H1 (cell line): ENCODE data around the gene PRRC2A. TPM values are rescaled to one million over a fixed set of nuclear protein-coding genes. Genes with fewer than 3 reads are reported as not detected.

ENCODE experiments used
- EP300 ChIP-seq, 2 experiments: IDR thresholded peaks; 1 replicate in 1 of 2; 2 replicates in 1 of 2; pipeline ENCODE4 v1.6.1; 2011 to 2012; ENCODE audit warnings: low read depth in 2 of 2, low read length in 2 of 2, mild to moderate bottlenecking in 2 of 2, borderline replicate concordance in 1 of 2, inconsistent platforms in 1 of 2, moderate library complexity in 1 of 2
- polyA plus RNA-seq, 7 experiments: library from polyadenylated mRNA; depleted of rRNA in 3 of 7; stranded (reverse) in 5 of 7; unstranded in 2 of 7; fragments of >200 nt in 5 of 7; fragments of 200-250 nt in 2 of 7; gene quantifications; 1 replicate in 5 of 7; 2 replicates in 1 of 7; 4 replicates in 1 of 7; pipeline versions ENCODE4 v1.2.1 to v1.2.3, GENCODE V29; 2011 to 2013; ENCODE audit warnings: missing spikeins in 2 of 7, mixed read lengths in 2 of 7
- total RNA-seq: library from RNA; stranded (reverse); fragmentation: NEBNext Ultra II Directional; extraction: Animal tissue kit (Norgen Biotek cat#: 25700); gene quantifications from 2 replicates; pipeline ENCODE4 v1.2.1, GENCODE V29; 2021

Gene PRRC2A
- total and polyA plus RNA-seq, 2 of the 8 experiments (the other 6 are each of a cell fraction or from before 2014, with no cell fraction given) = 118 to 300 TPM

GRCh38 chr6:31614684-31615578 is 5.6 kb upstream of the PRRC2A start, which contains the start of gene AIF1 (continued):
- no peak for TF ChIP-seq EP300 (IDR thresholded peaks at IDR 0.05; ENCODE audit: borderline replicate concordance in 1 of 2, low read depth in 2 of 2, low read length in 2 of 2)
